Small intestine (tissue), 7 donors: ENCODE data around the gene LSM14B. TPM values are rescaled to one million over a fixed set of nuclear protein-coding genes. Genes with fewer than 3 reads are reported as not detected.

Experiments used
- DNase-seq, 2 donors: peaks; one replicate each; pipeline versions ENCODE4 v3.0.0 to v3.0.0-alpha.2; 2013
- FAIRE-seq: peaks from 2 replicates; lab custom pipeline; 2012; peaks lifted over from hg19 to GRCh38; lab: Jason Lieb, UNC
- H3K27ac ChIP-seq, 3 donors: one replicate each; pipeline ENCODE4 v1.5.1; 2013; ENCODE audit warnings: low read length in 2 of 3, mild to moderate bottlenecking in 2 of 3, control low read depth in 1 of 3, inconsistent platforms in 1 of 3, low read depth in 1 of 3, moderate library complexity in 1 of 3
- H3K27me3 ChIP-seq, 3 donors: one replicate each; pipeline ENCODE4 v1.6.1; 2013; ENCODE audit warnings: low read length in 3 of 3, inconsistent platforms in 1 of 3; ENCODE audit not compliant: control insufficient read depth in 3 of 3, insufficient read depth in 3 of 3
- H3K36me3 ChIP-seq, 3 donors: one replicate each; pipeline ENCODE4 v1.6.1; 2013; ENCODE audit warnings: low read length in 3 of 3, inconsistent platforms in 1 of 3, low read depth in 1 of 3, mild to moderate bottlenecking in 1 of 3, moderate library complexity in 1 of 3; ENCODE audit not compliant: control insufficient read depth in 3 of 3, insufficient read depth in 2 of 3
- H3K4me1 ChIP-seq, 3 donors: one replicate each; pipeline ENCODE4 v1.6.1; 2013; ENCODE audit warnings: low read length in 2 of 3, inconsistent platforms in 1 of 3, low read depth in 1 of 3, mild to moderate bottlenecking in 1 of 3, moderate library complexity in 1 of 3; ENCODE audit not compliant: control insufficient read depth in 3 of 3, insufficient read depth in 2 of 3
- H3K4me3 ChIP-seq, 3 donors: one replicate each; pipeline ENCODE4 v1.5.1; 2013; ENCODE audit warnings: low read length in 3 of 3, control low read depth in 1 of 3, inconsistent platforms in 1 of 3, low read depth in 1 of 3, mild to moderate bottlenecking in 1 of 3, moderate library complexity in 1 of 3
- H3K9me3 ChIP-seq, 2 donors: one replicate each; pipeline ENCODE4 v1.6.1; 2013; ENCODE audit warnings: low read depth in 1 of 2, low read length in 1 of 2; ENCODE audit not compliant: control insufficient read depth in 2 of 2, insufficient read depth in 1 of 2
- WGBS, 3 donors: extraction: QIAGEN DNeasy Blood & Tissue Kit; methylation state at CpG; one replicate each; pipeline ENCODE4 v1.1.7; 2013; 5-methylcytosine and 5-hydroxymethylcytosine counted together
- polyA plus RNA-seq, 4 donors: library from polyadenylated mRNA; stranded (reverse) in 3 of 4; unstranded in 1 of 4; fragments of 200-250 nt in 3 of 4; fragments of 120-200 nt in 1 of 4; gene quantifications; one replicate each; pipeline versions ENCODE4 v1.2.1 to v1.2.3, GENCODE V29; 2013
- donor health status: healthy with polysubstance abuse.
- donor health status: control.
- donor health status: control.
- donor health status: Bipolar disorder and iron deficiency.
- donor health status: healthy.

The LSM14B gene
- polyA plus RNA-seq, 4 donors, result 11.9 to 47.0 (median 18.2) TPM

DNA sequence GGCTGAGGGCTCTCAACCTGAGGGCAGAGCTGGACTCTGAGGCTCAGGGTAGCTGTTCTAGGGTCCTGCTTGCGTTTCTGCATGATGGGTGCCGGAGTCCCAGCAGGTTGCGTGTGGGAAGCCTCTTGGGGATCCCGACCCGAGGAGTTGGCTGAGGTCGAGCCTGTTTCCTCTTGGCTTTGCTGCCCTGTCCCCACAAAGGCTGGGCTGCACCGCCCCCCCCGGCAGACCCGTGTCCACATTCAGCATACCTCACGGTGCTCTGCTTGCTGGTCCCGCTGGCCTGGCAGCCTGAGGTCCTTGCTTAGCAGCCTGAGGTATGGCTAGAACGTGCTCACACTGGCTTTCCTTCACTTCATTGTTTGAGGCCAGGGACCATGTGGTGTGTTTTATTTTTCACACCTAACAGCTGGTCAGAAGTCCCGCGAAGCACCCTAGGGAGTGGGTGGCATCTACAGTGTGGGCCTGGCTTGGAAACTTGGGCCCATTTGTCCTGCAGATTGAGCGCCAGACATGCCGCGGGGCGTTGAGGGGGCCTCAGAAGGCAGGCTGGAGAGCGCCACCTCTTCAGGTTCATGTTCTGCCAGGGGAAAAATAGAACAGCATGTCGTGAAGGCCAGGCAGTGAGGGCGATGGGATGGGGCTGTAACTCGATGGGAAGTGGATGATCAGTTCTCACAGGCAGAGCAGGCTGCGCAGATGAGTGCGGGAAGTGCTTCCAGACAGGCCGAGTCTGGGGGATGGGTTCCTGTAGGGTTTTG, 9.5 kb downstream of the LSM14B start:
- FAIRE-seq (no peak), DNase-seq (no peak)
- no peaks in the 10 kb centered on the region for H3K27me3 ChIP-seq
- no peaks in the 10 kb centered on the region for H3K9me3 ChIP-seq
- 92 to 93% (median 93%) methylated on average over 24 to 25 of the region's 25 CpGs for WGBS, 3 donors
- no peak overlapping the region for H3K27ac ChIP-seq
- H3K36me3 ChIP-seq, result peaks cover 16 to 88% (median 26%) of the 10 kb centered on the region in 3 donors
- no peaks in the 10 kb centered on the region for H3K4me1 ChIP-seq
- H3K4me3 ChIP-seq, result no peak overlapping the region

DNA sequence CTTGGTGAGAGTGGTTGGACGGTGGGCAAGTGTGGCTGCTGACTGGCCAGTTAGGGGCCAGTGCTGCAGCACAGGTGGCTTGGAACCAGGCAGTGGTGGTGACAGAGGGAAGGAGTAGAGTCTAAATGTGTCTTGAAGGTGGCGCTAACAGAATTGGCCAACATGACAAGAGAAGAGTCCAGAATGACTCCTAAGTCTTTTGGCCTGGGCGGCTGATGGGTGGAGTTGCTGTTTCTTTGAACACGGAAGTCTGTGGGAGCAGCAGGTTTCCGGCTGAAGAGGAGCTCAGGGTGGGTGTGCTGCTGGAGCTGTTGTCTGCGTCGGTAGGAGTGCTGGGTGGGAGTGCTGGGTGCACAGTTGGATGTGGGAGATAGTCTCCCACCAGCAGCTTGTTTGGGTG, 10.1 kb downstream of the LSM14B start:
- Histone ChIP-seq H3K27me3 (no peaks in the 10 kb centered on the region), H3K9me3 (no peaks in the 10 kb centered on the region), H3K4me1 (no peaks in the 10 kb centered on the region), H3K4me3 (no peak overlapping the region), H3K27ac (no peak overlapping the region), H3K36me3 (peaks cover 16 to 88% (median 26%) of the 10 kb centered on the region in 3 donors)
- DNase-seq (no peak), FAIRE-seq (no peak)
- 89 to 96% (median 91%) methylated on average over 7 of the region's 7 CpGs for WGBS, 3 donors

DNA sequence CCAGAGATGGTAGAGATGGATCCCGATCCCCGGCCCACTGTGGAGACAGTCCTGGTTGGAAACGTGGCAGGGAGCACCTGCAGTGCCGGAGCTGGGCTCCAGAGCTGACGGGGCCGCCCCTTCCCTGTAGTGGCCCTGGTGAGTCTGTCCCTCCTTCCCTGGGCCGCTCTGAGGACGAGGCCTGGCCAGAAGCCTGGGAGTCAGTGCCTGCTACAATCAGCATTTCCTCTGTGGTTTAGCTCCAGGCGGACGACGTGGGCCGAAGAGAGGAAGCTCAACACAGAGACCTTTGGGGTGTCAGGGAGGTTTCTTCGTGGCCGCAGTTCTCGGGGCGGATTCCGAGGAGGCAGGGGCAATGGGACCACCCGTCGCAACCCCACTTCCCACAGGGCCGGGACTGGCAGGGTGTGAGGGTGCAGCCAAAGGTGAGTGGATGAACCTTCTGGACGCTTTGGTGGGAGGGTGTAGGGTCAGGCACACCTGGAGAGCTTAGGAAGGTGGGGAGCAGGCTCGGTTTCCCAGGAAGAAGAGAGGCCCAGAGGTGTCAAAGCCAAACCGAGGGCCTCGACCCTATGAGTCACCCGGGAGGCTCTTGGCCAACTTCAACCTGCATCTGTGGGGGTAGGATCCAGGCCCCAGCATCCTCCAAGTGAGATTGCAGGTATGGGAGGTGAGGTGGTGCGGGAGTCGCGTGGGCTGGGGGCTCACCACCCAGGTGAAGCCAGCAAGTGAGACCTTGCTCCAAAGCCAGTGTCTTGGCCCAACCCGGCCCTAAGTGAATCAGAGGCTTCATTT, 11.0 kb downstream of the LSM14B start:
- H3K9me3 ChIP-seq, result no peaks in the 10 kb centered on the region
- peaks cover 16 to 88% (median 27%) of the 10 kb centered on the region in 3 donors for H3K36me3 ChIP-seq
- DNase-seq, result no peak

DNA sequence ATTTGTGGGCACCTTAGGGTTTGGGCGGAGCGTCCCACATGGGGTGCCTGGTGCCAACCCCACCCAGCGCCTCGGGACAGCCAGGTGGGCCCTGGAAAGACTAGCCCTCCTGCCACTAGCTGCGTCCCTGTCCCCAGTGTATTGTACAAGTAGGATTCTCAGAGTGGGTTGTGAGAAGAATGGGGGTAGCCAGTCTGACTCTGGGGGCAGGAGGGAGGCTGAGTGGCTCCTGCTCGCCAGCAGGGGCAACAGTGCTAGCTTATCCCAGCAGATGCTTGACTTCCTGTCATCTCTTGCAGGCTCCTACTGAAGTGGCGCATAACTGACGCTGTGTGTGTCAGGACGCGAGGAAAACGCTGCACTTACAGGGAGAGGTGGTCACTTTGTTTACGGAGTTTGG, 11.6 kb downstream of the LSM14B start:
- Histone ChIP-seq H3K9me3 (no peaks in the 10 kb centered on the region), H3K36me3 (peaks cover 18 to 88% (median 26%) of the 10 kb centered on the region in 3 donors), H3K27ac (peak overlapping the region in 1 of 3 donors; percentile 8), H3K4me3 (no peak overlapping the region), H3K27me3 (no peaks in the 10 kb centered on the region), H3K4me1 (no peaks in the 10 kb centered on the region)
- DNase-seq, result no peak
- 81 to 90% (median 90%) methylated on average over 12 of the region's 12 CpGs for WGBS, 3 donors
- FAIRE-seq, result no peak

More for the DNA sequence above, 11.0 kb downstream of the LSM14B start:
- WGBS, 3 donors, result 76 to 82% (median 82%) methylated on average over 27 to 29 of the region's 29 CpGs
- FAIRE-seq, result no peak
- no peaks in the 10 kb centered on the region for H3K27me3 ChIP-seq
- H3K4me3 ChIP-seq, result no peak overlapping the region
- no peaks in the 10 kb centered on the region for H3K4me1 ChIP-seq
- H3K27ac ChIP-seq, result peak overlapping the region in 2 of 3 donors; percentile 8 to 20

DNA sequence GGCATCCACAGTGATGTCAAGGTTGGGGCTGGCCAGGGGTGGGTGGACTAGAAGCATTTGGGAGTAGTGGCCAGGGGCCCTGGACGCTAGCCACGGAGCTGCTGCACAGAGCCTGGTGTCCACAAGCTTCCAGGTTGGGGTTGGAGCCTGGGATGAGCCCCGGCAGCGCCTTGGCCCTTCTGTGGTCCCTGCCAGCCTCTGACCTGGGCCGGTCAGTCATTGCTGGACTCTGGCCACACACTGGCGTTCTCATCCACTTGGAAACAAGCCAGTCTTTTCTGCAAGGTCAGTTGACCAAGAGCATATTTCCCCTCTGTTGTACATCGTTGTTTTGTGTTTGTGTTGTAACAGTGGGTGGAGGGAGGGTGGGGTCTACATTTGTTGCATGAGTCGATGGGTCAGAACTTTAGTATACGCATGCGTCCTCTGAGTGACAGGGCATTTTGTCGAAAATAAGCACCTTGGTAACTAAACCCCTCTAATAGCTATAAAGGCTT, 12.5 kb downstream of the LSM14B start:
- Histone ChIP-seq H3K4me1 (no peaks in the 10 kb centered on the region), H3K36me3 (peaks cover 22 to 88% (median 34%) of the 10 kb centered on the region in 3 donors), H3K4me3 (no peak overlapping the region), H3K9me3 (no peaks in the 10 kb centered on the region), H3K27me3 (no peaks in the 10 kb centered on the region), H3K27ac (peak overlapping the region in 1 of 3 donors; percentile 35)
- FAIRE-seq (no peak), DNase-seq (no peak)
- WGBS, 3 donors, result 66 to 76% (median 72%) methylated on average over 11 of the region's 11 CpGs

DNA sequence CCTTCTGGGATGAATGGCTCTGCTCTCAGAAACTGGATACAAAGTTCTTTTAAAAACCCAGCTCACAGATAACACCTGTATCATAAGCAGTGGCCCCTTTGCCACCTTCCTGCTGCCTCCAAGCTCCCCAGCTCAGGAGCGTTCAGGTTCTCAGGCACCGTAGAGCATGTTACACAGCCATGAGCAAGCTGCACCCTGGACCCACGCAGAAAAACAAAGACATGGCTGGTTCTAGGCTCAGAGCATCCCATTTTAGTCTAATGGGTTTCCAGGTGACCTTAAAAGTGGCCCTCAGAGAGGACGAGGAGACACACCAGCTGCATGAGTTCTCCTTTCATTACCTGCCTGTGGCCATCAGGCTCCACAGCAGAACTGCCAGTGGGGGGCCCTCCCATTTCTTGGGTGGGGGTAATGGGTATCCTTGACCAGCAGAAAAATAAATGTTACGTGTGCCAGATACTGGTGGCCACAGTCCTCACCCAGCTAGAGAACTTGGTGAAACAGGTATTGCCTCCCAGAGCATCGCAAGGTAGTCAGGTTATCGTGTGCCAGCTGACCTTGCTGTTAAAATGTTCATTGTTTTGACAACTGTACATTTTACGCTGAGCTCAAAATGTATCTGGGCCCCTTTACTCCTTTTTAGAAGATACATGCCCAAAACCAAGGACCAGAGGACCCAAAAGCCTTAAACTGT, 13.4 kb downstream of the LSM14B start:
- FAIRE-seq, result no peak

DNA sequence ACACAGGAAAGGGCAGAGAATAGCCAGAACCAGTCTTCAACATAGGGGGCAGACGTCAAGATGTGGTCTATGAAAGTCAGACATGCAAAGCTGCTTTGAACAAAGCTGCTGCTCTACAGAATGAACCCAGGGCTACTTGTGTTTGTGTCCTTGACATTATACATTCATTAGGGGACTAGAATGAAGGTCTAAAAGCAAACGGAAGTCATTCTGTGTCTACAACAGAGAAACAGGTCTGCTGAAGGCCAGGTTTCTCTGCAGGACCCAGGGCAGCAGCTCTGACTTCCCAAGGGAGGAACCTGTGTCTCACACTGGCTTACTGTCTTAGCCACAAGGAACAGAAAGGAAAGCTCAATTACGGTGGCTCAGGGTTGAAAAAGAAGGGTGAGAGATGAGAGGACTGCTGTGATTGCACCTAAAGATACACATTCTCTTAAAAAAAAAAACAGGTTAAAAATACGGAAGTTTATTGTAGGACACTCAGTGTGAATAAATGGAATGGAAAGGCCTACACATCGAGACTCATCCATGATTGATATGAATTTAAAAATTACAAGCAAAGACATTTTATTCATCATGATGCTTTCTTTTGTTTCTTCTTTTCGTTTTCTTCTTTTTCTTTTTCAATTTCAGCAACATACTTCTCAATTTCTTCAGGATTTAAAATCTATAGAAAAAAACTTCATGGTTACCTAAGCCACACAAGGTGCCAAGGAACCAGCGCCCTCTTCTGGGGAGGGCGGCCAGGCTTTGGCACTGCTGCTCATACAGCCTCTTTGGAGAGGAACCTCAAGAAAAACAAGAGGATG, 14.2 kb downstream of the LSM14B start:
- Histone ChIP-seq H3K36me3 (peaks cover 22 to 80% (median 25%) of the 10 kb centered on the region in 3 donors), H3K27me3 (no peaks in the 10 kb centered on the region), H3K4me1 (peaks cover 0 to 5% (median 5%) of the 10 kb centered on the region in 3 donors), H3K9me3 (no peaks in the 10 kb centered on the region), H3K4me3 (no peak overlapping the region), H3K27ac (no peak overlapping the region)
- peak; percentile 76 to 88 for DNase-seq
- no peak for FAIRE-seq
- WGBS, 3 donors, result 45 to 51% (median 45%) methylated on average over 8 of the region's 8 CpGs

More for the DNA sequence above, 13.4 kb downstream of the LSM14B start:
- H3K36me3 ChIP-seq, result peaks cover 22 to 83% (median 32%) of the 10 kb centered on the region in 3 donors
- no peak overlapping the region for H3K4me3 ChIP-seq
- H3K27me3 ChIP-seq, result no peaks in the 10 kb centered on the region
- H3K4me1 ChIP-seq, result no peaks in the 10 kb centered on the region
- H3K27ac ChIP-seq, result no peak overlapping the region
- DNase-seq, result no peak
- no peaks in the 10 kb centered on the region for H3K9me3 ChIP-seq
- 88 to 93% (median 92%) methylated on average over 8 of the region's 8 CpGs for WGBS, 3 donors
